Loucy (cell line): ENCODE results near the gene CAMK2D.

Experiments used
- EZH2phosphoT487 ChIP-seq: fragments of 200-600 bp; IDR thresholded peaks from 2 replicates; pipeline ENCODE4 v1.6.1; 2018; ENCODE audit warnings: antibody characterized with exemption, mild to moderate bottlenecking, moderate library complexity, borderline replicate concordance
- TF ChIP-seq, protein P1 (sequence below): fragments of 200-600 bp; sonication (generic); conservative IDR thresholded peaks from 2 replicates; pipeline ENCODE4 v1.5.1; 2014; ENCODE audit warnings: mild to moderate bottlenecking, antibody characterized with exemption, low read length

DNA sequence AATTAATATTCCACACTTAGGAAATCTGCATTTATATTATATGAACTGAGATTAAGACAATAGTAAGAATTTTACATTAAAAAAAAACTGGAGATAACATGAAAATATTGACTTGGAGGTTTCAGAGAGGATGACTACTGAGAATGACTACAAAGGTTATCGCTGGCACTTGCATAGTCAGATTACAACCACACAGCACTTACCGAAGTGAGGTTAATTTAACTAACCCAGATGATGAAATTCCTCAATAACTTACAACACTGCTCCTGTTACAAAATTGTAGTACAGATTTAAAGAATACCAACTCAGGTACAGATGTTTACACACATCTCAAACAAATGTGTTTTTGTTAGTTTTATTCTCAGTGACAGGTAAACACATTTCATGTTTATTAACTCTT, 283.5 kb downstream of the CAMK2D start:
- TF ChIP-seq, protein P1, sequence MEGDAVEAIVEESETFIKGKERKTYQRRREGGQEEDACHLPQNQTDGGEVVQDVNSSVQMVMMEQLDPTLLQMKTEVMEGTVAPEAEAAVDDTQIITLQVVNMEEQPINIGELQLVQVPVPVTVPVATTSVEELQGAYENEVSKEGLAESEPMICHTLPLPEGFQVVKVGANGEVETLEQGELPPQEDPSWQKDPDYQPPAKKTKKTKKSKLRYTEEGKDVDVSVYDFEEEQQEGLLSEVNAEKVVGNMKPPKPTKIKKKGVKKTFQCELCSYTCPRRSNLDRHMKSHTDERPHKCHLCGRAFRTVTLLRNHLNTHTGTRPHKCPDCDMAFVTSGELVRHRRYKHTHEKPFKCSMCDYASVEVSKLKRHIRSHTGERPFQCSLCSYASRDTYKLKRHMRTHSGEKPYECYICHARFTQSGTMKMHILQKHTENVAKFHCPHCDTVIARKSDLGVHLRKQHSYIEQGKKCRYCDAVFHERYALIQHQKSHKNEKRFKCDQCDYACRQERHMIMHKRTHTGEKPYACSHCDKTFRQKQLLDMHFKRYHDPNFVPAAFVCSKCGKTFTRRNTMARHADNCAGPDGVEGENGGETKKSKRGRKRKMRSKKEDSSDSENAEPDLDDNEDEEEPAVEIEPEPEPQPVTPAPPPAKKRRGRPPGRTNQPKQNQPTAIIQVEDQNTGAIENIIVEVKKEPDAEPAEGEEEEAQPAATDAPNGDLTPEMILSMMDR, result no peak
- no peak for TF ChIP-seq EZH2phosphoT487
